GM19397 (cell line): ENCODE results near the gene SUMO2.

ENCODE experiments used
- ATAC-seq: cut with Tn5 transposase; IDR thresholded peaks from one replicate; pipeline ENCODE4 v1.9.1; 2021; ENCODE audit warnings: mild to moderate bottlenecking, moderate library complexity; ENCODE audit not compliant: unreplicated experiment

The SUMO2 gene

DNA sequence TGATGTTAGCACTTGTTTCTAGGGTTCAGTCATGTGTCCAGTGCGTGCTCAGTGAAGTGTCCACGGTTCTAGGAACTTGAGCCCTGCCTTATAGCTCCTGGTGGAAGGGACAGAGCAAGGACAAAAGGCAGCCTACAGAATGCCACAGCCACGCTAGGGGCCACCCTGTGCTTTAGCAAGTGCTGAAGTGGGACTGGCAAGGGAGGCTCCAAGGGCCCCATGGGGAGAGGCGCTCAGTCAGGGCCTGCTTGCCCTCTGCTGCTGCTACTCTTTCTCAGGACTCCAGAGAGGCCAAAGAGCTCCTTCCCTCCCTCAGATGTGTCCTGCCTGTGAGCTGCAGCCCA lies 58.0 kb downstream of the SUMO2 start:
- ATAC-seq, result no peak

DNA sequence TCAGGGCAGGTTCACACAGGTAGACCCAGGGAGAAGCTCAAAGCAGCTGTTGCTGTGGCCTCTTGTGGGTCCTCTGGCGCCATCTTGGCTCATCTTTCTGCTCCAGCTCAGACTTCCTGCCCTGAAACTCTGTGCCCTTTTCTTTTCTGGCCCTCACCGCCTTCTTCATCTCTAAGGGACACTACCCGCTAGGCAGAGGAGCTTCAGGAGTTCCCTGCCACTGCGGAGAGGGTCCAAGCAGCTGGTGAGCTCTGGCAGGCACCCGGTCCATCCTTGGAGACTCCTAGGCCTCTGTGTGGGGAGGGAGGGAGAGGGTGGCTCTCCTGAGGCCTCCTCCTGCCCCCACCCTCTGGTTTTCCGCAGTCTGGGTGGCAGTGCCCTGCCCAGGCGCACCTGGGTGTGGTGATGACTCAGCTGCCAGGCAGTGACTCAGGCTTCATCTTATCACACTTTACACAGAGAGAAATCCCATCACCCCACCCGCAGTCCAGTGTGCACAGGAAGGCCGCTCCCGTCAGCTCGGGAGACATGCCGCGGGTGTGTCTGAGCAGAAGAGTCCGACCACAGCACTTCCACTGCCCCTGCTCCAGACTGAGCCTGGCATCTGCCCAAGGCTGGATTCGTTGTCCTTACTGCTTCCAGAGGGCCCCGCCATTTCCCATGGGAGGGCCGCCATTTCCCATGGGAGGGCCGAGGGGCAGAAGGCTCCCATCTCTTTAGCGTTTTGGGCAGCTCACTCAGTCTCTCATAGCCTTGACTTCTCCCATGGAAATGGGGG lies 58.5 kb downstream of the SUMO2 start:
- ATAC-seq, result no peak

- ATAC-seq, result no peak
These were observed 64.5 kb downstream of the SUMO2 start for GRCh38 chr17:75118307-75118706.

DNA sequence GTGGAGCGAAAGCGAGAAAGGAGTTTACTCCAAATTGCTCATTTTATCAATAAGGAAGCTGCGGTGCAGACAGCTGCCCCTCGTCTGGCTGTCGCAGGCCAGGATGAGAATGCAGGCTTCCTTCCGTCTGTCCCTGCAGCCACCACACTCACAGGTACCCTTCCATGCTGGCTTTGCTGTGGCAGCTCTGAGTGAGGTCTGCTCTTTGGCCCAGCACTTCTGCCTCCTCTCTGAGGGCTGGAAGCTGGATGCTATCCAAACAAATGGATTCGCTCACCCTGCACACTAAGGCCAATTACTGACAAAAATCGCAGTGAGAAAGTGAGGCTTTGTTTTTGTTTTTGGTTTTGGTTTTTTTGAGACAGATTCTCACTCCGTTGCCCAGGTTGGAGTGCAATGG lies 66.0 kb downstream of the SUMO2 start:
- ATAC-seq, result no peak
